Left ventricle myocardium inferior (tissue), 1 donor: ENCODE results near the gene ELP6. TPM values are rescaled to one million over a fixed set of nuclear protein-coding genes. Genes with fewer than 3 reads are reported as not detected.

Experiments
- DNase-seq: peaks from one replicate; pipeline ENCODE4 v3.0.0-alpha.2; 2020
- H3K27ac ChIP-seq: fragments of 200-600 bp; replicated peaks from 2 replicates; pipeline ENCODE4 v1.8.0; 2021
- H3K27me3 ChIP-seq: fragments of 200-600 bp; 2 replicates; pipeline ENCODE4 v1.8.0; 2021; ENCODE audit warnings: low read depth
- H3K36me3 ChIP-seq: fragments of 200-600 bp; 2 replicates; pipeline ENCODE4 v1.8.0; 2021
- H3K4me1 ChIP-seq: fragments of 200-600 bp; 2 replicates; pipeline ENCODE4 v1.8.0; 2021
- H3K4me3 ChIP-seq: fragments of 200-600 bp; 2 replicates; pipeline ENCODE4 v1.8.0; 2021; ENCODE audit warnings: mild to moderate bottlenecking, moderate library complexity
- H3K9me3 ChIP-seq: fragments of 200-600 bp; replicated peaks from 2 replicates; pipeline ENCODE4 v1.8.0; 2021
- CTCF ChIP-seq: fragments of 200-600 bp; IDR thresholded peaks from 2 replicates; pipeline ENCODE4 v1.8.0; 2021; ENCODE audit warnings: antibody characterized with exemption, mild to moderate bottlenecking, borderline replicate concordance
- intact Hi-C: fragments of 100-400 bp; cut with micrococcal nuclease; formaldehyde crosslinking; loops from one replicate; pipeline ENCODE4 v1.11.0; 2022
- total RNA-seq: library from RNA; stranded (reverse); fragmentation: NEBNext Ultra II Directional; extraction: Animal tissue kit (Norgen Biotek cat#: 25700); gene quantifications from one replicate; pipeline ENCODE4 v1.2.1, GENCODE V29; 2021
- donor health status: DM: no; HTN: yes; CAD: no; lungs with severe emphysema.

The ELP6 gene
- total RNA-seq, 1 donor from 2014 or later: 20.4 TPM

GRCh38 chr3:47504113-47504512, 9.4 kb downstream of the ELP6 start:
- no peaks in the 10 kb centered on the region for H3K9me3 ChIP-seq
- no peaks in the 10 kb centered on the region for H3K27me3 ChIP-seq
- intact Hi-C loops: no loop called here
- H3K27ac ChIP-seq: no peak overlapping the region
- DNase-seq: no peak
- no peaks in the 10 kb centered on the region for H3K4me1 ChIP-seq
- TF ChIP-seq CTCF: no peak
- no peak overlapping the region for H3K4me3 ChIP-seq
- peaks cover 79% of the 10 kb centered on the region for H3K36me3 ChIP-seq

GRCh38 chr3:47503033-47503432, 10.5 kb downstream of the ELP6 start:
- no peak for DNase-seq
- H3K27me3 ChIP-seq: no peaks in the 10 kb centered on the region
- no peaks in the 10 kb centered on the region for H3K9me3 ChIP-seq
- H3K4me3 ChIP-seq: no peak overlapping the region
- no peaks in the 10 kb centered on the region for H3K4me1 ChIP-seq
- TF ChIP-seq CTCF: no peak
- H3K27ac ChIP-seq: no peak overlapping the region
- H3K36me3 ChIP-seq: peaks cover 73% of the 10 kb centered on the region
- intact Hi-C loops: no loop called here

- no peak for DNase-seq
Observed at GRCh38 chr3:47496892-47497291, 16.6 kb downstream of the ELP6 start.

GRCh38 chr3:47495886-47496285, 17.6 kb downstream of the ELP6 start:
- peaks cover 48% of the 10 kb centered on the region for H3K36me3 ChIP-seq

More at GRCh38 chr3:47496892-47497291, 16.6 kb downstream of the ELP6 start:
- no peak overlapping the region for H3K27ac ChIP-seq
- H3K27me3 ChIP-seq: no peaks in the 10 kb centered on the region
- intact Hi-C loops: no loop called here
- H3K4me3 ChIP-seq: no peak overlapping the region
- no peak for TF ChIP-seq CTCF
- H3K4me1 ChIP-seq: no peaks in the 10 kb centered on the region
- peaks cover 58% of the 10 kb centered on the region for H3K36me3 ChIP-seq
- H3K9me3 ChIP-seq: no peaks in the 10 kb centered on the region

GRCh38 chr3:47495111-47495510, 18.4 kb downstream of the ELP6 start:
- Histone ChIP-seq H3K36me3 (peaks cover 40% of the 10 kb centered on the region), H3K4me1 (no peaks in the 10 kb centered on the region), H3K9me3 (no peaks in the 10 kb centered on the region), H3K27me3 (no peaks in the 10 kb centered on the region), H3K4me3 (no peak overlapping the region), H3K27ac (no peak overlapping the region)
- no peak for DNase-seq
- intact Hi-C loops: no loop called here
- no peak for TF ChIP-seq CTCF

More at GRCh38 chr3:47495886-47496285, 17.6 kb downstream of the ELP6 start:
- intact Hi-C loops: no loop called here
- Histone ChIP-seq H3K27me3 (no peaks in the 10 kb centered on the region), H3K4me3 (no peak overlapping the region), H3K9me3 (no peaks in the 10 kb centered on the region), H3K27ac (no peak overlapping the region), H3K4me1 (no peaks in the 10 kb centered on the region)
- TF ChIP-seq CTCF: no peak
- no peak for DNase-seq

GRCh38 chr3:47491777-47492176, 21.7 kb downstream of the ELP6 start:
- intact Hi-C loops: no loop called here
- H3K4me1 ChIP-seq: no peaks in the 10 kb centered on the region
- no peak for TF ChIP-seq CTCF

More at GRCh38 chr3:47491777-47492176, 21.7 kb downstream of the ELP6 start:
- no peak for DNase-seq
- Histone ChIP-seq H3K27me3 (no peaks in the 10 kb centered on the region), H3K4me3 (no peak overlapping the region), H3K27ac (no peak overlapping the region), H3K9me3 (no peaks in the 10 kb centered on the region), H3K36me3 (peaks cover 25% of the 10 kb centered on the region)
